HL-60 (cell line): ENCODE data around the gene AOPEP.

ENCODE experiments used
- CTCF ChIP-seq: IDR thresholded peaks from one replicate; pipeline ENCODE4 v1.5.1; 2011; ENCODE audit warnings: low read length, control low read depth, inconsistent platforms; ENCODE audit not compliant: insufficient read depth
- GABPA ChIP-seq: IDR thresholded peaks from 2 replicates; pipeline ENCODE4 v1.6.1; 2012; ENCODE audit warnings: low read depth
- POLR2AphosphoS5 ChIP-seq: IDR thresholded peaks from 2 replicates; pipeline ENCODE4 v1.6.1; 2012; ENCODE audit warnings: low read depth
- SPI1 ChIP-seq: IDR thresholded peaks from 2 replicates; pipeline ENCODE4 v1.6.1; 2012; ENCODE audit warnings: low read depth, mild to moderate bottlenecking, borderline replicate concordance
- TF ChIP-seq, protein P1 (sequence below): IDR thresholded peaks from 2 replicates; pipeline ENCODE4 v1.6.1; 2012; ENCODE audit warnings: low read depth; ENCODE audit not compliant: insufficient replicate concordance

DNA sequence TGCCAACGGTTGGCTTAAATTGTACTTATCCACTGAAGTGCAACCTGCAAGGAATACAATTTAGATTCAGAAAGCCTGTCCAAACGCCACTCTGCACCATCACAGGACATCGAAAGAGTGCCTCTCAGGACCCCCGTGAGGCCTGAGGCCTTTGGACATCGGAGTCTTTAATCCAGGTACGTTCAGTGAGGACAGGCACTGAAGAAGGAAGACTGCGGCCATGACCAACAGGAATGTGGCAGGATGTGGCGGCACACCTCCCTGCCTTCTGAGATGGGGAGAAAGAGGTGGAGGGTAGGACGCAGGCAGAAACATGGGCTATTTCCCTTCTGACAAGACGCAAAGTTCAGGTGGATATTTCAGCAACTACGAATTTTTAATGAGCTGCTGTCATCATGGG is 385.2 kb downstream of the AOPEP start:
- no peak for TF ChIP-seq POLR2AphosphoS5
- no peak for TF ChIP-seq CTCF
- no peak for TF ChIP-seq SPI1
- no peak for TF ChIP-seq GABPA
- TF ChIP-seq, protein P1, sequence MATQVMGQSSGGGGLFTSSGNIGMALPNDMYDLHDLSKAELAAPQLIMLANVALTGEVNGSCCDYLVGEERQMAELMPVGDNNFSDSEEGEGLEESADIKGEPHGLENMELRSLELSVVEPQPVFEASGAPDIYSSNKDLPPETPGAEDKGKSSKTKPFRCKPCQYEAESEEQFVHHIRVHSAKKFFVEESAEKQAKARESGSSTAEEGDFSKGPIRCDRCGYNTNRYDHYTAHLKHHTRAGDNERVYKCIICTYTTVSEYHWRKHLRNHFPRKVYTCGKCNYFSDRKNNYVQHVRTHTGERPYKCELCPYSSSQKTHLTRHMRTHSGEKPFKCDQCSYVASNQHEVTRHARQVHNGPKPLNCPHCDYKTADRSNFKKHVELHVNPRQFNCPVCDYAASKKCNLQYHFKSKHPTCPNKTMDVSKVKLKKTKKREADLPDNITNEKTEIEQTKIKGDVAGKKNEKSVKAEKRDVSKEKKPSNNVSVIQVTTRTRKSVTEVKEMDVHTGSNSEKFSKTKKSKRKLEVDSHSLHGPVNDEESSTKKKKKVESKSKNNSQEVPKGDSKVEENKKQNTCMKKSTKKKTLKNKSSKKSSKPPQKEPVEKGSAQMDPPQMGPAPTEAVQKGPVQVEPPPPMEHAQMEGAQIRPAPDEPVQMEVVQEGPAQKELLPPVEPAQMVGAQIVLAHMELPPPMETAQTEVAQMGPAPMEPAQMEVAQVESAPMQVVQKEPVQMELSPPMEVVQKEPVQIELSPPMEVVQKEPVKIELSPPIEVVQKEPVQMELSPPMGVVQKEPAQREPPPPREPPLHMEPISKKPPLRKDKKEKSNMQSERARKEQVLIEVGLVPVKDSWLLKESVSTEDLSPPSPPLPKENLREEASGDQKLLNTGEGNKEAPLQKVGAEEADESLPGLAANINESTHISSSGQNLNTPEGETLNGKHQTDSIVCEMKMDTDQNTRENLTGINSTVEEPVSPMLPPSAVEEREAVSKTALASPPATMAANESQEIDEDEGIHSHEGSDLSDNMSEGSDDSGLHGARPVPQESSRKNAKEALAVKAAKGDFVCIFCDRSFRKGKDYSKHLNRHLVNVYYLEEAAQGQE = no peak
